Measurements from ENCODE around the gene MAPK11.

Gene MAPK11

GRCh38 chr22:50269970-50270665, at the start of gene MAPK11:
MAPK11 (minus strand) TSS chr22:50270380; CDS start chr22:50270292, 88 bp downstream.
- Histone ChIP-seq H3K27me3 (peaks cover 4 to 21% of the 10 kb centered on the region in 2 donors), H3K36me3 (peaks cover 3 to 9% (median 4%) of the 10 kb centered on the region in 3 donors), H3K27ac (peak within 1 kb of the TSS in 1 of 2 donors; percentile 3), H3K9me3 (no peaks in the 10 kb centered on the region), H3K4me3 (peak within 1 kb of the TSS; percentile 49 to 54), H3K4me1 (peaks cover 0 to 54% (median 47%) of the 10 kb centered on the region in 4 donors)
- intact Hi-C loops (cut with DNase I; ENCODE audit: low total_unique reads) = no loop called here
- DNase-seq = no peak
- no peak for TF ChIP-seq CTCF (IDR thresholded peaks at IDR 0.05)

GRCh38 chr22:50319503-50319951, 49.3 kb upstream of the MAPK11 start:
- Histone ChIP-seq H3K36me3 (no peaks in the 10 kb centered on the region), H3K9me3 (no peaks in the 10 kb centered on the region), H3K27me3 (no peaks in the 10 kb centered on the region), H3K4me1 (no peaks in the 10 kb centered on the region), H3K4me3 (no peak overlapping the region), H3K27ac (no peak overlapping the region)
- intact Hi-C loops (cut with DNase I; ENCODE audit: low total_unique reads) = no loop called here
- no peak for DNase-seq
- TF ChIP-seq CTCF (IDR thresholded peaks at IDR 0.05) = no peak

- Histone ChIP-seq H3K9me3 (no peaks in the 10 kb centered on the region), H3K27ac (no peak overlapping the region), H3K4me1 (no peaks in the 10 kb centered on the region), H3K4me3 (no peak overlapping the region), H3K36me3 (no peaks in the 10 kb centered on the region), H3K27me3 (no peaks in the 10 kb centered on the region)
- DNase-seq = no peak
- no peak for TF ChIP-seq CTCF (IDR thresholded peaks at IDR 0.05)
- intact Hi-C loops (cut with DNase I; ENCODE audit: low total_unique reads) = no loop called here
Measured at GRCh38 chr22:50318698-50319411, 48.7 kb upstream of the MAPK11 start.

- no peaks in the 10 kb centered on the region for H3K9me3 ChIP-seq
- no peaks in the 10 kb centered on the region for H3K27me3 ChIP-seq
- TF ChIP-seq CTCF (IDR thresholded peaks at IDR 0.05) = no peak
- no peak for DNase-seq
- no peaks in the 10 kb centered on the region for H3K4me1 ChIP-seq
- H3K4me3 ChIP-seq = no peak overlapping the region
- H3K36me3 ChIP-seq = no peaks in the 10 kb centered on the region
- intact Hi-C loops (cut with DNase I; ENCODE audit: low total_unique reads) = no loop called here
- no peak overlapping the region for H3K27ac ChIP-seq
Measured at GRCh38 chr22:50318356-50318697, 48.1 kb upstream of the MAPK11 start.

- H3K36me3 ChIP-seq = no peaks in the 10 kb centered on the region
- H3K27me3 ChIP-seq = no peaks in the 10 kb centered on the region
- no peak overlapping the region for H3K4me3 ChIP-seq
- TF ChIP-seq CTCF (IDR thresholded peaks at IDR 0.05) = no peak
- intact Hi-C loops (cut with DNase I; ENCODE audit: low total_unique reads) = no loop called here
- H3K4me1 ChIP-seq = no peaks in the 10 kb centered on the region
- no peak overlapping the region for H3K27ac ChIP-seq
- H3K9me3 ChIP-seq = no peaks in the 10 kb centered on the region
- no peak for DNase-seq
Measured at GRCh38 chr22:50317674-50318073, 47.5 kb upstream of the MAPK11 start.
